GM18520 (cell line): ENCODE results near the gene ERFL.

Experiments
- ATAC-seq: cut with Tn5 transposase; IDR thresholded peaks from one replicate; pipeline ENCODE4 v1.9.1; 2021; ENCODE audit not compliant: unreplicated experiment

The ERFL gene

GRCh38 chr19:41901707-41902360 lies 26.4 kb downstream of the ERFL start:
- ATAC-seq, result no peak

- ATAC-seq, result no peak
Observed at GRCh38 chr19:41898235-41898634, 30.0 kb downstream of the ERFL start.

GRCh38 chr19:41897820-41898219 lies 30.4 kb downstream of the ERFL start:
- no peak for ATAC-seq

GRCh38 chr19:41897181-41897580 lies 31.1 kb downstream of the ERFL start:
- ATAC-seq, result no peak

GRCh38 chr19:41896581-41896942 lies 31.7 kb downstream of the ERFL start:
- ATAC-seq, result no peak

- no peak for ATAC-seq
Observed at GRCh38 chr19:41895745-41896580, 32.3 kb downstream of the ERFL start.

GRCh38 chr19:41894350-41894749 lies 33.9 kb downstream of the ERFL start:
- ATAC-seq, result no peak

GRCh38 chr19:41893899-41894298 lies 34.4 kb downstream of the ERFL start:
- ATAC-seq, result no peak

- no peak for ATAC-seq
Observed at GRCh38 chr19:41892173-41892902, 35.9 kb downstream of the ERFL start.

- ATAC-seq, result no peak
Observed at GRCh38 chr19:41890936-41891335, 37.3 kb downstream of the ERFL start.

- no peak for ATAC-seq
Observed at GRCh38 chr19:41889896-41890295, 38.4 kb downstream of the ERFL start.

- ATAC-seq, result no peak
Observed at GRCh38 chr19:41888926-41889325, 39.3 kb downstream of the ERFL start.

- ATAC-seq, result no peak
Observed at GRCh38 chr19:41887711-41888382, 40.4 kb downstream of the ERFL start.

GRCh38 chr19:41886761-41887710 lies 41.2 kb downstream of the ERFL start:
- ATAC-seq, result no peak

GRCh38 chr19:41883821-41884733 lies 44.2 kb downstream of the ERFL start:
- ATAC-seq, result peak; percentile 73

- ATAC-seq, result no peak
Observed at GRCh38 chr19:41883463-41883820, 44.8 kb downstream of the ERFL start.

GRCh38 chr19:41882568-41883462 lies 45.4 kb downstream of the ERFL start, which contains the start of gene ARHGEF1:
Gene ARHGEF1, plus strand, starts transcription at chr19:41883184. Its CDS starts 4,899 bp downstream, at chr19:41888083.
- no peak for ATAC-seq

GRCh38 chr19:41880329-41880708 lies 47.9 kb downstream of the ERFL start:
- no peak for ATAC-seq
